GM19452 (cell line): ENCODE measurements around the gene CYB5RL.

Experiments used
- ATAC-seq: cut with Tn5 transposase; IDR thresholded peaks from one replicate; pipeline ENCODE4 v1.9.1; 2021; ENCODE audit not compliant: unreplicated experiment

CYB5RL gene

DNA sequence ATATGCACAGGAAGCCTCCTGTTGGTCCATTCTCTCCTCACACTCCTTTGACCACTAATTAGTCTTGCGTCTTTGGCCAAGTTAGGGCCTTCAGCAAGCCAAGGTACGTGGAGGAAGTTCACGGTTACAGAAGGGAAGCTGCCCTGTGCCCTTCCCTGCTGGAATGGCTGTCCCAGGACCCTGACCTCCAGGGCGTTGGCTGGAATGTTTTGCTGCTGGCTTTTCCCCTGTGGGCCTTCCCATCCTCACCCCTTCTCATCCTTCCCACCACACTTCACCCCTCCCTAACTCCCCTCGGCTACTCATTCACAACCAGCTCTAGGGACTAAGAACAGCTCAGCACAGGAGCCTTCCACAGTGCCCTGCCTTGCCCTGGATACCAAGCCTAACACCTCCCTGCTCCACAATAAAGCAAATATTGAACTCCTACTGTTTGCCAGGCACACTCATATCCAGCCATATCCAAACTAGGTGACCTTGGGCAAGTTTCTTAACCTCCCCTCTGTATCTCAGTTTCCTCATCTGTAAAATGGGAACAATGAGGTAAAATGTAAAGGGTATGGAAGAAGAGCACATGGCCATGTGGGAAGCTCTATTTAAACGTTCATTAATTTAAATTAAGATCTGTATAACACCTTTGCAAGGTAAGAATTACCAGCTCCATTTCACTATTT, 38.2 kb downstream of the CYB5RL start:
- no peak for ATAC-seq

- ATAC-seq, result no peak
These were observed 39.5 kb downstream of the CYB5RL start for GRCh38 chr1:54160351-54160750.

GRCh38 chr1:54159733-54160316, 40.0 kb downstream of the CYB5RL start:
- no peak for ATAC-seq

GRCh38 chr1:54158071-54158470, 41.8 kb downstream of the CYB5RL start:
- no peak for ATAC-seq

DNA sequence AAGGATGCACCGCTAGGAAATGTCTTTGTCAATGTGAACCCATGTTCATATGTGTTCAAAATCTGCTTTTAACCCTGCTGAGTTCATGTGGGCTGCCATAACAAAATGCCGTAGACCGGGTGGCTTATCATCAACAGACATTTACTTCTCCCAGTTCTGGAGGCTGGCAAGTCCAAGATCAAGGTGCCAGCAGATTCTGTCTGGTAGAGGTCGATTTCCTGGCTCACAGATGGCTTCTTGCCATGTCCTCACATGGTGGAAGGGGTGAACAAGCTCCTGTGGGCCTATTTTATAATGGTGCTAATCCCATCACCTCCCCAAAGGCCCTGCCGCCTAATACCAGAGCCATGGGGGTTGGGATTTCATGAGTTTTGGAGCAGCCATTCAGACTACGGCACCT, 42.4 kb downstream of the CYB5RL start:
- ATAC-seq, result no peak

GRCh38 chr1:54156986-54157385, 42.8 kb downstream of the CYB5RL start:
- no peak for ATAC-seq

DNA sequence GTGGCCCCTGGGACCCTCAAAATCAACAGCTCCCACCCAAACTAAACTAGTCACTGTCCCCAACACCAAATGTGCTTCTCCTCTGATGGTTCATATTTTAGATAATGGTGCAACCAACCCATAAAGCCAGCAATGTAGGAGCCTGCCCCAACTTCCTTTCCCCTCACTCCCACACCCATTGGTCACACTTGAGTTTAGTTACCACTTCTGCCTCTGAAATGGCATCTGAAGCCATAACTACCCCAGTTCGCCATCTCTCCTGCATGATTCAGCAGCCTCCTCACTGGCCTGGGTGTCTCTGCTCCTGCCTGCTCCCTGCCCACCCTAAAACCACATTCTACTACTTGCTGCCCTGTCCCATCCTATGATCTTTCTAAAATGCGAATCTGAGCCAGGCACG, 43.6 kb downstream of the CYB5RL start:
- ATAC-seq, result no peak

DNA sequence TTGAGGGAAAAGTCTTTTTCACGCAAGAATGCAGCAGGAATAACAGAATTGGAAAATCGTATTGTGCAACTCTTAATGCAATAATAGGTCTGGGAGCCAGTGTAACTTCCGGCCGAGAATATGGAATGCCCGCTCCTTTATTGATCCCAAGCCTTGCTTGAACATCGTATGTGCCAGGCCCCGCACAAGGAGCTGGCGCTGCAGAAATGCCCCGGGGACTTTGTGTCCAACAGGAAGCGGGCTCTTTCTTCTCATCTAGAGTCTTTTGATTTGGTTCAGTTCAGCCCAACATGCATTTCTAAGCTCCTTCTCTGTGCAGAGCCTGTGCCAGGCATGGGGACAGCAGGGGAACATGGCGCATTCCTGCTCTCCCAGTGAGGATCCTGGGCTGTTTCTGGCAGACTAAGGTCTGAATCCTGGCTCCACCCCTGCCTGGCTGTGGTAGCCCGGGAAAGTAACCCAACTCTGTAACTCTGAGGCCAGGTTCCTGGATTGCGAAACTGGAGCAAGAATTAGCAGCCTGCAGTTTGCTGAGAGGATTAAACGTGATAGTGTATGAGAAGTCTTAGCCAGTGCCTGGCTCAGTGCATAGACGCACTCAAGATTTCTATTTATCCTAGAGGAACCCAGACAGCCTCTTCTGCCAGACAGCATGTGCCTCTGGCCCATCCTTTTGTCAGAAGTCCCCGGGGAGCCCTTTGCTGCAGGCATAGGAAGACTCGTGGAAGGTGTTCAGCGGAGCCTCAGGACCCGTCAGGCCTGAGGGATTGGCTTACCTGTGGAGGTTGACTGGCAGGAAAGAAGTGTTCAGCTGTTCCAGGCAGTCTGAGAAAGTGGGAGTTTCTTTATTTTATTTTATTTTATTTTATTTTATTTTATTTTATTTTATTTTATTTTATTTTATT, 46.0 kb downstream of the CYB5RL start:
- ATAC-seq, result no peak

DNA sequence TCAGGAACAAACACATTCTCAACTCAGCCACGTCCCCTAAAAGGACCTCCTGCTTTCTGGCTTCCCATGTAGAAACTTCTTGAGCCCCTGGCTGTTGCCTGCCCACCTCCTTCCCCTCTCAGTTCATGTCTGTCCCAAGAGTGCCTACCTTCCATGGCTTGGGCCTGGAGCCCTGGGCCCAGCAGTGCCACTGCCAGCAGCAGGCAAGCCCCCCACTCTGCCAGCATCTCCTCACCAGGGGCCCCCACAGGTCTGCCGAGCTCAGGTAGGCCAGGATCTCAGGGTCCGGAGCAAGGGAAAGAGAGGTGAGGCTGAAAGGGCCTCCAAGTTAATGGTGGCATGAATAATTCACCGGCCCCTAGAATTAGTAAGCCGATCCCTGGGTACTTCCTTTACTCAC, 47.1 kb downstream of the CYB5RL start, which contains the start of gene CDCP2:
TSS of gene CDCP2 (minus strand) at position 305 of the 400 bp plus-strand sequence. CDS start at position 227, 78 bp downstream.
- ATAC-seq, result no peak

- no peak for ATAC-seq
These were observed 48.8 kb downstream of the CYB5RL start for GRCh38 chr1:54151013-54151412.
